Loucy (cell line): ENCODE data around the gene DBH.

Source experiments
- H2AFZ ChIP-seq: fragments of 200-600 bp; sonication (generic); 2 replicates; pipeline ENCODE4 v1.6.0; 2016; ENCODE audit warnings: antibody characterized with exemption, mild to moderate bottlenecking, low read length, moderate library complexity
- H3F3A ChIP-seq: fragments of 200-600 bp; 2 replicates; pipeline ENCODE4 v1.6.0; 2016; ENCODE audit warnings: antibody characterized with exemption, low read depth, mild to moderate bottlenecking
- H3K27me3 ChIP-seq: fragments of 200-600 bp; sonication (generic); 2 replicates; pipeline ENCODE4 v1.6.1; 2014; ENCODE audit warnings: low read length, mild to moderate bottlenecking; ENCODE audit not compliant: insufficient read depth, poor library complexity, severe bottlenecking
- H3K36me3 ChIP-seq: fragments of 200-600 bp; sonication (generic); 2 replicates; pipeline ENCODE4 v1.6.1; 2016; ENCODE audit warnings: low read length; ENCODE audit not compliant: insufficient read depth
- H3K4me1 ChIP-seq: fragments of 200-600 bp; sonication (generic); 2 replicates; pipeline ENCODE4 v1.5.1; 2014; ENCODE audit warnings: low read length, mild to moderate bottlenecking; ENCODE audit not compliant: insufficient read depth, poor library complexity, severe bottlenecking
- H3K4me2 ChIP-seq: fragments of 200-600 bp; sonication (generic); 2 replicates; pipeline ENCODE4 v1.6.0; 2014; ENCODE audit warnings: antibody characterized with exemption, low read length, low read depth, mild to moderate bottlenecking; ENCODE audit not compliant: poor library complexity, severe bottlenecking
- H3K4me3 ChIP-seq: fragments of 200-600 bp; sonication (generic); 2 replicates; pipeline ENCODE4 v1.5.1; 2014; ENCODE audit warnings: low read length, mild to moderate bottlenecking, mixed read lengths; ENCODE audit not compliant: poor library complexity, severe bottlenecking
- H3K79me2 ChIP-seq: fragments of 200-600 bp; sonication (generic); 2 replicates; pipeline ENCODE4 v1.6.1; 2014; ENCODE audit warnings: low read length; ENCODE audit not compliant: insufficient read depth
- H3K9ac ChIP-seq: fragments of 200-600 bp; sonication (generic); 2 replicates; pipeline ENCODE4 v1.6.0; 2014; ENCODE audit warnings: mild to moderate bottlenecking, low read depth, low read length, moderate library complexity; ENCODE audit not compliant: poor library complexity, severe bottlenecking
- H3K9me2 ChIP-seq: fragments of 200-600 bp; sonication (generic); replicated peaks from 2 replicates; pipeline ENCODE4 v1.6.1; 2016; ENCODE audit warnings: low read depth, low read length, mixed read lengths
- H3K9me3 ChIP-seq: fragments of 200-600 bp; sonication (generic); 2 replicates; pipeline ENCODE4 v1.6.1; 2014; ENCODE audit warnings: mild to moderate bottlenecking, antibody characterized with exemption, low read length, low read depth; ENCODE audit not compliant: insufficient read depth
- H4K20me1 ChIP-seq: fragments of 200-600 bp; sonication (generic); 2 replicates; pipeline ENCODE4 v1.6.0; 2014; ENCODE audit warnings: antibody characterized with exemption, low read length, mild to moderate bottlenecking; ENCODE audit not compliant: insufficient read depth, poor library complexity, severe bottlenecking
- EZH2phosphoT487 ChIP-seq: fragments of 200-600 bp; IDR thresholded peaks from 2 replicates; pipeline ENCODE4 v1.6.1; 2018; ENCODE audit warnings: antibody characterized with exemption, mild to moderate bottlenecking, moderate library complexity, borderline replicate concordance
- TF ChIP-seq, protein P1 (sequence below): fragments of 200-600 bp; sonication (generic); conservative IDR thresholded peaks from 2 replicates; pipeline ENCODE4 v1.5.1; 2014; ENCODE audit warnings: mild to moderate bottlenecking, antibody characterized with exemption, low read length

DBH gene

DNA sequence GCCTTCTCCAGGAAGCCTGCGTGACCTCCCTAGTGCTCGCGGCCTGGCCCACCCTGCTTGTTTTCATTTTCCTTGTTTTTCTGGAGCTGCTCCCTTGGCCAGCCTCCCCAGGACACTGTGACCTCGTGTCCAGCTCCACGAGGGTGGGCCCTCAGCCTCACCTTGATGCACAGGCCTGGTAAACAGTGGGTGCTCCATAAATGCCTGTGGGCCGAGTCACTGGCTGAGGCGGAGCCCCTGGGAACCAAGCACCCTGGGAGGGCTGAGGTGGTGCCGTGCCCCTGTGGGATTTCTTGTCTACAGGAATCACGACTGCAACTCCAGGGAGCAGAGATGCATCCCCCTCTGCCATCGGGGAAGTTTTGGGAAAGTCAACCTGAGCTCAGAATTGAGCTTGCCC is 44.2 kb upstream of the DBH start:
- H3K4me2 ChIP-seq: no peak overlapping the region
- no peaks in the 10 kb centered on the region for H4K20me1 ChIP-seq
- no peak overlapping the region for H3K4me3 ChIP-seq
- no peak for TF ChIP-seq EZH2phosphoT487
- TF ChIP-seq, protein P1, sequence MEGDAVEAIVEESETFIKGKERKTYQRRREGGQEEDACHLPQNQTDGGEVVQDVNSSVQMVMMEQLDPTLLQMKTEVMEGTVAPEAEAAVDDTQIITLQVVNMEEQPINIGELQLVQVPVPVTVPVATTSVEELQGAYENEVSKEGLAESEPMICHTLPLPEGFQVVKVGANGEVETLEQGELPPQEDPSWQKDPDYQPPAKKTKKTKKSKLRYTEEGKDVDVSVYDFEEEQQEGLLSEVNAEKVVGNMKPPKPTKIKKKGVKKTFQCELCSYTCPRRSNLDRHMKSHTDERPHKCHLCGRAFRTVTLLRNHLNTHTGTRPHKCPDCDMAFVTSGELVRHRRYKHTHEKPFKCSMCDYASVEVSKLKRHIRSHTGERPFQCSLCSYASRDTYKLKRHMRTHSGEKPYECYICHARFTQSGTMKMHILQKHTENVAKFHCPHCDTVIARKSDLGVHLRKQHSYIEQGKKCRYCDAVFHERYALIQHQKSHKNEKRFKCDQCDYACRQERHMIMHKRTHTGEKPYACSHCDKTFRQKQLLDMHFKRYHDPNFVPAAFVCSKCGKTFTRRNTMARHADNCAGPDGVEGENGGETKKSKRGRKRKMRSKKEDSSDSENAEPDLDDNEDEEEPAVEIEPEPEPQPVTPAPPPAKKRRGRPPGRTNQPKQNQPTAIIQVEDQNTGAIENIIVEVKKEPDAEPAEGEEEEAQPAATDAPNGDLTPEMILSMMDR: no peak
- peaks cover 13% of the 10 kb centered on the region for H3K79me2 ChIP-seq
- H3F3A ChIP-seq: peaks cover 4% of the 10 kb centered on the region; the same call in 1 of the 2 replicates
- H3K9me2 ChIP-seq: no peaks in the 10 kb centered on the region
- H3K4me1 ChIP-seq: peaks cover 9% of the 10 kb centered on the region
- H3K27me3 ChIP-seq: no peaks in the 10 kb centered on the region
- peaks cover 5% of the 10 kb centered on the region; the same call in 1 of the 2 replicates for H3K9me3 ChIP-seq
- no peaks in the 10 kb centered on the region for H3K36me3 ChIP-seq
- no peak overlapping the region for H2AFZ ChIP-seq
- H3K9ac ChIP-seq: no peak overlapping the region

DNA sequence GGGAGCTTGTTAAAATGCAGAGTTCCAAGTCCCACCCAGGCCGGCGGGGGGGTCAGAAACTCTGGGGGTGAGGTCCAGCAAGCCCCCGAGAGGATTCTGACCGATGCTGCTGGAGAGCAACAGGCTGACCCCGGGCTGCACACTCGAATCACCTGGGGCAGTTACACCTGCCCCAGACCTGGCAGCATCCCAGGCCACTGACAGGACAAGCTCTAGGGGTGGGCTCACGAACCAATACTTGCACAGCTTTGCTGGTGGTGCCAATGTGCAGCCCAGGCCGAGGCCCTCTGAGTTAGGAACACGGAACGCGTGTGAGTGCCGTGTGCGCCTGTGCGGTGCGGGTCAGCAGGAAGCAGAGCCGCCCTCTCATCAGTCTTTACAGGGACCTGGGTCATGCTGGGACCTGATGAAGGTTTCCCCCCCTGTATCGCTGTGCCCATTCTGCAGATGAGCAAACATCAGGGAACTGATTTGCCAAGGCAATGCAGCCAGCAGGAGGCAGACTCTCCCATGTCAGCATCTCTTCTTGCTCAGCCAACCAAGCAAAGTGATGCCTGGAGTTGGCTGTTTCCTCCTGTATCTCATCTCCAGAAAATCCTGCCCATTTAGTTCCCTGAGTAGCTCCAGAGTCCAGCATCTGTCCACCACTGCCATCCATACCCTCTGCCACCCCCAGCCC is 43.3 kb upstream of the DBH start:
- Histone ChIP-seq H3K4me2 (no peak overlapping the region), H2AFZ (no peak overlapping the region), H3F3A (peaks cover 4% of the 10 kb centered on the region; the same call in 1 of the 2 replicates), H3K4me1 (peaks cover 3% of the 10 kb centered on the region), H3K9ac (no peak overlapping the region), H3K36me3 (no peaks in the 10 kb centered on the region), H4K20me1 (no peaks in the 10 kb centered on the region), H3K79me2 (peaks cover 5% of the 10 kb centered on the region; the same call in 1 of the 2 replicates), H3K4me3 (no peak overlapping the region), H3K9me2 (no peaks in the 10 kb centered on the region), H3K9me3 (peaks cover 11% of the 10 kb centered on the region; the same call in 1 of the 2 replicates), H3K27me3 (no peaks in the 10 kb centered on the region)
- TF ChIP-seq, protein P1: peak; percentile 41; the same call in 1 of the 2 replicates
- no peak for TF ChIP-seq EZH2phosphoT487

DNA sequence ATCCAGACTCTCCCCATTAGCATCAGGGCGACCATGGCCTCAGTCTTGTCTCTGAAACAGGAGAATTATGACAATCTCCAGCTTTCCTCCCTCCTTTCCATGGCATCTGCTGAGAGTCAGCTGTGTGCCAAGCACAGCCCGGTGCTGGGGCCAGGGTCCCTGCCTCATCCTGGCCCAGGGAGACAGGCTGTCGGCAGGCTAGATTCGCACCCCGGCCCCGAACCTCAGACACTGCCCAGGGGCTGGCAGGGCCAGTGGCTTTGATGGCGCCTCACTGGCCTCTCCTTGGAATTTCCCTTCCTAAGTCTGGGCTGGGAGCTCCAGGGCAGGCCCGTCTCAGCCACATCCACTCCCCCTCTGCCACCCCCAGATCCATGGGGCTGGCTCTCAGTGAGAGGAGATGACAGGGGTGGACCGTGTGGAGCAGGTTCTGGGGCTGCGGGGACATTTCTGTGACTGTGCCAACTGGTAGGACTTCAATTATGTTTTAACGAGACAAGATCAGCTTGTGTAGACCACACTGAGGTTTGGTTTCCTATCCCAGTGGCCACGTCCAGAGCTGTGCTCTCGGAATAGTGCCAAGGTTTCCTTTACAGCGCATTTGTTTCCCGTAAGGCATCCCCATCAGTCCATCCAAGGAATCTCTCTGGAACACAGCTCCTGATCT is 42.4 kb upstream of the DBH start:
- no peaks in the 10 kb centered on the region for H3K79me2 ChIP-seq

More for the DNA sequence above, 42.4 kb upstream of the DBH start:
- Histone ChIP-seq H2AFZ (no peak overlapping the region), H3K4me3 (no peak overlapping the region), H3K36me3 (no peaks in the 10 kb centered on the region), H3K4me1 (no peaks in the 10 kb centered on the region), H3K4me2 (no peak overlapping the region), H3K9me2 (no peaks in the 10 kb centered on the region), H3K27me3 (no peaks in the 10 kb centered on the region), H3K9me3 (peaks cover 14% of the 10 kb centered on the region; the same call in 1 of the 2 replicates), H3K9ac (no peak overlapping the region), H3F3A (no peaks in the 10 kb centered on the region), H4K20me1 (no peaks in the 10 kb centered on the region)
- TF ChIP-seq, protein P1: no peak
- no peak for TF ChIP-seq EZH2phosphoT487
